OCI-LY1 (cell line): ENCODE measurements around the gene PRRC2C.
"Not testable (repeated sequence)": the region's sequence is repeated elsewhere in the genome, so short reads cannot be mapped to it uniquely, and the experiment has no call there.

Source experiments
- H2AFZ ChIP-seq: fragments of 200-600 bp; sonication (generic), shearing (Covaris generic); 2 replicates; pipeline ENCODE4 v1.6.0; 2014; ENCODE audit warnings: antibody characterized with exemption, mild to moderate bottlenecking, low read length
- H3F3A ChIP-seq: fragments of 200-600 bp; sonication (generic), shearing (Covaris generic); 2 replicates; pipeline ENCODE4 v1.6.0; 2014; ENCODE audit warnings: mild to moderate bottlenecking, antibody characterized with exemption, low read length, moderate library complexity; ENCODE audit not compliant: insufficient read depth
- H3K27ac ChIP-seq: fragments of 200-600 bp; sonication (generic); 2 replicates; pipeline ENCODE4 v1.5.1; 2014; ENCODE audit warnings: low read length, mixed run types, mild to moderate bottlenecking, low read depth; ENCODE audit not compliant: poor library complexity, severe bottlenecking
- H3K27me3 ChIP-seq: fragments of 200-600 bp; sonication (generic); 2 replicates; pipeline ENCODE4 v1.6.0; 2014; ENCODE audit warnings: antibody characterized with exemption, mild to moderate bottlenecking, low read length, moderate library complexity; ENCODE audit not compliant: insufficient read depth
- H3K36me3 ChIP-seq: fragments of 200-600 bp; sonication (generic); 2 replicates; pipeline ENCODE4 v1.6.1; 2014; ENCODE audit warnings: mild to moderate bottlenecking, antibody characterized with exemption, low read length, moderate library complexity, mixed read lengths; ENCODE audit not compliant: insufficient read depth
- H3K4me1 ChIP-seq: fragments of 200-600 bp; sonication (generic); 2 replicates; pipeline ENCODE4 v1.5.1; 2014; ENCODE audit warnings: mild to moderate bottlenecking, low read length, moderate library complexity; ENCODE audit not compliant: insufficient read depth, severe bottlenecking
- H3K4me2 ChIP-seq: fragments of 200-600 bp; sonication (generic), shearing (Covaris generic); 2 replicates; pipeline ENCODE4 v1.6.1; 2014; ENCODE audit warnings: low read length
- H3K4me3 ChIP-seq: fragments of 200-600 bp; sonication (generic); 2 replicates; pipeline ENCODE4 v1.5.1; 2014; ENCODE audit warnings: low read length, low read depth, mild to moderate bottlenecking, mixed read lengths; ENCODE audit not compliant: poor library complexity, severe bottlenecking
- H3K79me2 ChIP-seq: fragments of 200-600 bp; shearing (Covaris generic); 2 replicates; pipeline ENCODE4 v1.6.1; 2016; ENCODE audit warnings: mixed run types, low read length, mixed read lengths; ENCODE audit not compliant: insufficient read depth
- H3K9ac ChIP-seq: fragments of 200-600 bp; sonication (generic), shearing (Covaris generic); 2 replicates; pipeline ENCODE4 v1.6.1; 2014; ENCODE audit warnings: mild to moderate bottlenecking, low read length, mixed read lengths
- H3K9me2 ChIP-seq: fragments of 200-600 bp; sonication (generic), shearing (Covaris generic); 2 replicates; pipeline ENCODE4 v1.6.1; 2014; ENCODE audit warnings: low read depth, mild to moderate bottlenecking, low read length, mixed read lengths
- H3K9me3 ChIP-seq: fragments of 200-600 bp; shearing (Covaris generic); 2 replicates; pipeline ENCODE4 v1.6.1; 2014; ENCODE audit warnings: low read length, mixed read lengths
- H4K20me1 ChIP-seq: fragments of 200-600 bp; sonication (generic), shearing (Covaris generic); 2 replicates; pipeline ENCODE4 v1.6.0; 2016; ENCODE audit warnings: mild to moderate bottlenecking, low read length; ENCODE audit not compliant: insufficient read depth
- CTCF ChIP-seq: fragments of 200-600 bp; sonication (generic), shearing (Covaris generic); IDR thresholded peaks from 2 replicates; pipeline ENCODE4 v1.5.1; 2017; ENCODE audit warnings: mild to moderate bottlenecking, antibody characterized with exemption, low read length, moderate library complexity, mixed read lengths
- EZH2 ChIP-seq: fragments of 200-600 bp; sonication (generic), shearing (Covaris generic); IDR thresholded peaks from 2 replicates; pipeline ENCODE4 v1.8.0; 2017; ENCODE audit warnings: borderline replicate concordance, mixed run types, mild to moderate bottlenecking, antibody characterized with exemption, low read length, moderate library complexity, mixed read lengths

The PRRC2C gene

GRCh38 chr1:171550050-171550449 is 64.7 kb downstream of the PRRC2C start:
- H3K9me2 ChIP-seq = no peaks in the 10 kb centered on the region
- H3K4me2 ChIP-seq = no peak overlapping the region
- peaks cover 77% of the 10 kb centered on the region for H3K36me3 ChIP-seq
- no peak overlapping the region for H3K27ac ChIP-seq
- no peaks in the 10 kb centered on the region for H3K79me2 ChIP-seq
- no peaks in the 10 kb centered on the region for H3K27me3 ChIP-seq
- H3K9me3 ChIP-seq = no peaks in the 10 kb centered on the region
- H3F3A ChIP-seq = no peaks in the 10 kb centered on the region
- H4K20me1 ChIP-seq = no peaks in the 10 kb centered on the region
- no peak overlapping the region for H2AFZ ChIP-seq
- TF ChIP-seq EZH2 (no peak), CTCF (no peak)
- H3K9ac ChIP-seq = no peak overlapping the region
- H3K4me3 ChIP-seq = no peak overlapping the region
- no peaks in the 10 kb centered on the region for H3K4me1 ChIP-seq

- H3K9me3 ChIP-seq, H3K9ac ChIP-seq, H3K4me3 ChIP-seq, H3K27ac ChIP-seq, H3K79me2 ChIP-seq, H3K4me2 ChIP-seq, H3K27me3 ChIP-seq, H3K4me1 ChIP-seq, H3K9me2 ChIP-seq, H3F3A ChIP-seq, H4K20me1 ChIP-seq, H2AFZ ChIP-seq: not testable (repeated sequence)
- H3K36me3 ChIP-seq = peaks cover 77% of the 10 kb centered on the region
Observed at GRCh38 chr1:171550598-171551100, 65.3 kb downstream of the PRRC2C start.

- not testable (repeated sequence) for H3K79me2 ChIP-seq
- H3K36me3 ChIP-seq = peaks cover 79% of the 10 kb centered on the region
Observed at GRCh38 chr1:171553960-171554359, 68.6 kb downstream of the PRRC2C start.

GRCh38 chr1:171563675-171564074 is 78.3 kb downstream of the PRRC2C start:
- no peak overlapping the region for H3K9ac ChIP-seq
- H3K4me2 ChIP-seq = no peak overlapping the region
- H3K79me2 ChIP-seq = no peaks in the 10 kb centered on the region
- no peak overlapping the region for H3K4me3 ChIP-seq
- H3K27me3 ChIP-seq = no peaks in the 10 kb centered on the region
- peaks cover 99% of the 10 kb centered on the region for H3K36me3 ChIP-seq
- TF ChIP-seq CTCF (no peak), EZH2 (no peak)
- no peaks in the 10 kb centered on the region for H3K9me2 ChIP-seq
- H2AFZ ChIP-seq = no peak overlapping the region
- no peaks in the 10 kb centered on the region for H3F3A ChIP-seq
- H3K4me1 ChIP-seq = no peaks in the 10 kb centered on the region
- no peaks in the 10 kb centered on the region for H4K20me1 ChIP-seq
- no peak overlapping the region for H3K27ac ChIP-seq
- H3K9me3 ChIP-seq = no peaks in the 10 kb centered on the region; the same call in 1 of the 2 replicates

More at GRCh38 chr1:171553960-171554359, 68.6 kb downstream of the PRRC2C start:
- not testable (repeated sequence) for H3K4me2 ChIP-seq, H3K4me1 ChIP-seq, H2AFZ ChIP-seq, H3K9me2 ChIP-seq, H3K9ac ChIP-seq, H3K27me3 ChIP-seq, H3K4me3 ChIP-seq, H3K27ac ChIP-seq, H4K20me1 ChIP-seq, H3K9me3 ChIP-seq, H3F3A ChIP-seq
